ENCODE data around the gene GRIP2. TPM values are rescaled to one million over a fixed set of nuclear protein-coding genes. Genes with fewer than 3 reads are reported as not detected.

GRIP2 gene
- total and polyA plus RNA-seq, 2 experiments from 2014 or later, result 0.06 TPM; not detected in 1

DNA sequence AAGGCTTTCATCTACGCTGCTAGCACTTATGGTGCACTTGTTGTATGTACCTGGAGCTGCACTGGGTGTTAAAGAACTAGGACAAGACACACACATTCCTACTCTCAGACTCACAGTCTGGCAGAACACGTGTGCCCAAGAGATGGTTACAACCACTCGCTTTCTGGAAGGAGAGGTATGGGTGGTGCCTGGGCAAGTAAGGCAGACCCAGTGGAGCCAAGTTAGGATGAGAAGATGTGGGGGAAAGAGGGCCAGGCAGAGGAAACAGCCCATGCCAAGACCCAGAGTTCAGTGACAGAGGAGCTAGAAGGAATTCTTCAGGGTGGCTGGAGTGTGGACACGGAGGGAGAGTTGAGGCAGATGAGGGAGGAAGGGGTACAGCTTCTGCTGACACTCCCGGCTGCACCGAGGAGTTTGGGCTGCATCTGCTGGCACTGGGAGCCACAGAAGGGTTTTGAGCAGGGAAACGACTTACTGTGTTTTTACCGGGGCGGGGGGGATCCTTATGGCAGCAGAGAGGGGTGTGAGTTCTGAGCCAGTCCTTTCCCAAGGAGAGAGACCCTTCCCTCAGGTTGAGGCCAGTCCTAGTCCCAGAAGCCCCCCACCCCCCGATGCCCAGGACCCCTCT lies 59.0 kb downstream of the GRIP2 start:
- no peak for DNase-seq (ENCODE audit: low read depth in 1 of 2, low spot score in 1 of 2)
- no peak overlapping the region for H3K4me3 ChIP-seq
- TF ChIP-seq, protein P1, sequence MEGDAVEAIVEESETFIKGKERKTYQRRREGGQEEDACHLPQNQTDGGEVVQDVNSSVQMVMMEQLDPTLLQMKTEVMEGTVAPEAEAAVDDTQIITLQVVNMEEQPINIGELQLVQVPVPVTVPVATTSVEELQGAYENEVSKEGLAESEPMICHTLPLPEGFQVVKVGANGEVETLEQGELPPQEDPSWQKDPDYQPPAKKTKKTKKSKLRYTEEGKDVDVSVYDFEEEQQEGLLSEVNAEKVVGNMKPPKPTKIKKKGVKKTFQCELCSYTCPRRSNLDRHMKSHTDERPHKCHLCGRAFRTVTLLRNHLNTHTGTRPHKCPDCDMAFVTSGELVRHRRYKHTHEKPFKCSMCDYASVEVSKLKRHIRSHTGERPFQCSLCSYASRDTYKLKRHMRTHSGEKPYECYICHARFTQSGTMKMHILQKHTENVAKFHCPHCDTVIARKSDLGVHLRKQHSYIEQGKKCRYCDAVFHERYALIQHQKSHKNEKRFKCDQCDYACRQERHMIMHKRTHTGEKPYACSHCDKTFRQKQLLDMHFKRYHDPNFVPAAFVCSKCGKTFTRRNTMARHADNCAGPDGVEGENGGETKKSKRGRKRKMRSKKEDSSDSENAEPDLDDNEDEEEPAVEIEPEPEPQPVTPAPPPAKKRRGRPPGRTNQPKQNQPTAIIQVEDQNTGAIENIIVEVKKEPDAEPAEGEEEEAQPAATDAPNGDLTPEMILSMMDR (IDR thresholded peaks at IDR 0.05; ENCODE audit: low read depth, low read length), result no peak
- H3K9me3 ChIP-seq (ENCODE audit: low read depth), result no peaks in the 10 kb centered on the region
- H3K27ac ChIP-seq, result no peak overlapping the region
- H3K36me3 ChIP-seq, result no peaks in the 10 kb centered on the region
- H3K27me3 ChIP-seq, result no peaks in the 10 kb centered on the region
- H3K4me1 ChIP-seq (ENCODE audit: low read depth), result no peaks in the 10 kb centered on the region

DNA sequence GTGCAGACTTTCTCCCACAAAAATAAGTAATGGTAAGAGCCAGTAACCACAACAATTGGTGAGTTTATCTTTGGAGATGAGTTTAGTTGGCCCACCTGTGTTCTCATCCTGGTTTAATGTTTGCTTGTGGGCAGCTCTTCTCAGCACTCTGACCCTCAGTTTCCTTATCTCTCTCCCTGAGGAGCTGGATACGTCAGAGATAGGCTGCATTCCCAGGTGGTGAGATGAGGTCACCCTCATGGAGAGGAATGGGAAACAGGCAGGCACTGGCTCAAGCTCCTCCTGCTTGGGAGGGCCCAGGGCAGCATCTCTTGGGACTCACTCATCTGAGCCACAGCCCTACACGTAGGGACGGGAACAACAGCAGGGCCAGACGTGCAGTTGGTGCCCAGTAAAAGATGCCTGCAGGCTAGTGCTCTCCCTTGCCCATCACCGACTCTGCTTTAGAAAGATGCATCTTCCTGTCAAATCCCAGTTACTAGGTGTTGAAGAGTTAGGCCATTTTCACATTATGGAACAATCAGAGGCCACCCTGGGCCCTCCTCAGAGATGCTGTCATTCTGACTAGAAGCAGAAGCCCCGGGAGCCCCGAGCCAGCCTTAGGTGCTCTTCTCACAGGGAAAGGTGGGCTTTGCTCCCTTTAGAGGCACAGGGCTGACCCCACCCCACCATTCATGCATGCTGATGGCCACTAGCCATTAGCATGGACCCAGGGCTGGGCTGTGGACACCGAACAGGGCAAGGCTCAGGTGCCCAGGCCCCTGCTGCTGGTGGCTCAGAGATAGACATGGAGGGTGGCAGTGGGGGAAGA lies 59.7 kb downstream of the GRIP2 start:
- Histone ChIP-seq H3K4me3 (no peak overlapping the region), H3K27me3 (no peaks in the 10 kb centered on the region), H3K9me3 (ENCODE audit: low read depth) (no peaks in the 10 kb centered on the region), H3K4me1 (ENCODE audit: low read depth) (no peaks in the 10 kb centered on the region), H3K27ac (no peak overlapping the region), H3K36me3 (no peaks in the 10 kb centered on the region)
- TF ChIP-seq, protein P1 (IDR thresholded peaks at IDR 0.05; ENCODE audit: low read depth, low read length), result no peak
- peak; percentile 22 to 78 for DNase-seq (ENCODE audit: low read depth in 1 of 2, low spot score in 1 of 2)

DNA sequence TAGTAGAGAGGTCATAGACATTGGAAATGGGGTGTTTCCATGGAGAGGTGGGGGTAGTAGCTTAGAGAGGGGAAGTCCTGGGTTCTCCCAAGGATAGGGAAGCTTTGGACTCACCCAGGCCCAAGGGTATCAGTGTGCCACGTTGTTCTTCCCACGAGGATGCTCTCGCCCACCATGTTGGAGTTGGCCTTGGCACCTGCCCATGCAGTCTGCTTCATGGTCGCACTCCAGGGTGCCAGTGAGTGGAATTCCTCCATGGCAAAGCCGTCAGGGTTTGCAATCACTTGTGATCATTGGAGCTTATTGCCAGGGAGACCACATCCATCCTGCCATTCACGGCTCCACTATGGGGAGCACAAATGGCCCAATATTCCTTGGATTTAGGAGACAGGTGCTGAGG lies 60.6 kb downstream of the GRIP2 start:
- no peak overlapping the region for H3K27ac ChIP-seq
- no peaks in the 10 kb centered on the region for H3K36me3 ChIP-seq
- H3K4me1 ChIP-seq (ENCODE audit: low read depth), result no peaks in the 10 kb centered on the region
- DNase-seq (ENCODE audit: low read depth in 1 of 2, low spot score in 1 of 2), result no peak
- no peak overlapping the region for H3K4me3 ChIP-seq
- TF ChIP-seq, protein P1 (IDR thresholded peaks at IDR 0.05; ENCODE audit: low read depth, low read length), result no peak
- no peaks in the 10 kb centered on the region for H3K9me3 ChIP-seq (ENCODE audit: low read depth)
- no peaks in the 10 kb centered on the region for H3K27me3 ChIP-seq

DNA sequence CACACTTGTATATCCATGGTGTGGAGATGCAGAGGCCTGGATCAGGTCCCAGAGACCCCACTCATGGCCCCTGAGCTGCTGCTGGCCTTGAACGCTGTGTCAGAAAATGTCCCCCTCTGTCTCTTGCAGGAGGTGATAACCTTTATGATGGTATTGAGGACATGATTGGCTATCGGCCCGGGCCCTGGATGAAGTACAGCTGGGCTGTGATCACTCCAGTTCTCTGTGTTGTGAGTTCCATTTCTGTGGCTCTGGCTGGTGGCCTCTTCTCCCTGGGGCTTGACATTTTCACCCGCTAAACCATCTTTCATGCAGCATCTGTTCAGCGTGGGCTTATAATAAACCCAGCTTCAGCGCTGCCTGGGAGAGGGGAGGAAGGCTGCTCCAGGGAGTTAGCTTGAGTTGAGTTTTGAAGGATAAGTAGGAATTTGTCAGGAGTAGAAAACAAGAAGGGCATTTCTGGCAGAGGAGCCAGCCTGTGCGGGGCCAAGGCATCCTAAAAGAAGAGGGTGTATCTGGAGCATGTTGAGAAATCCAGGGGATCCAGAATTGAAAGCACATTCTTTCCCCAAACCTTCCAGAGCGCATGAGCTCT lies 61.1 kb downstream of the GRIP2 start:
- TF ChIP-seq, protein P1 (IDR thresholded peaks at IDR 0.05; ENCODE audit: low read depth, low read length), result no peak
- no peaks in the 10 kb centered on the region for H3K27me3 ChIP-seq
- H3K9me3 ChIP-seq (ENCODE audit: low read depth), result no peaks in the 10 kb centered on the region
- no peak overlapping the region for H3K4me3 ChIP-seq
- no peaks in the 10 kb centered on the region for H3K36me3 ChIP-seq
- no peak overlapping the region for H3K27ac ChIP-seq
- DNase-seq (ENCODE audit: low read depth in 1 of 2, low spot score in 1 of 2), result no peak
- no peaks in the 10 kb centered on the region for H3K4me1 ChIP-seq (ENCODE audit: low read depth)

DNA sequence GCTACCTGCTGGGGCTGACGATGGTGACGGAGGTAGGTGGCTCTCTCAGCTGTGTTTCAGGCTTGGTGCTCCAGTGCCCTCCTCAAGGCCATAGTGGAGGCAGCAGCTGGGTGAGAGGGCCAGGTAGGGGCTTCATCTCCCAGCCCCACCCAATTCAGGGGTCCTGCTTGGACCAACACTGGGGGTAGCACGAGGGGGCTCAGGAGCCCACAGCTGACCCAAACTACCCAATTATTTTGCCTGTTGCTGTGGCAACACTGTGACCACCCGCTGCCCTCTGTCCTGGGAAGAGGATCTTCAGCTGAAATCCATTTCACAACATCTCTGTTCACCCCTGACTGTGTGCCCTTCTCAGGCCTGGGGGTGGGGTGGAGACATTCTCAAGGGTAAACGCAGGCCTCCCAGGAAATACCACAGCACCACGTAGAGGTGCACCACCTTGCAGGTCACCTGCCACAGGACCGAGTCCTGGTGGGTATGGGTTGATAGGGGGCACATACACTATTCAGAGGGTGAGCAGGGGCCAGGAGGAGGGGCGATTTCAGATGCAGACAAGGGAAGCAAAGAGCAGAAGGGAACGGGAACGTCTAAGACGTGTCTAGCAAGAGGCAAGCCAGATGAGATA lies 62.7 kb downstream of the GRIP2 start:
- H3K27ac ChIP-seq, result no peak overlapping the region
- no peaks in the 10 kb centered on the region for H3K4me1 ChIP-seq (ENCODE audit: low read depth)
- no peaks in the 10 kb centered on the region for H3K36me3 ChIP-seq
- no peak overlapping the region for H3K4me3 ChIP-seq
- H3K9me3 ChIP-seq (ENCODE audit: low read depth), result no peaks in the 10 kb centered on the region
- no peaks in the 10 kb centered on the region for H3K27me3 ChIP-seq
- DNase-seq (ENCODE audit: low read depth in 1 of 2, low spot score in 1 of 2), result no peak
- TF ChIP-seq, protein P1 (IDR thresholded peaks at IDR 0.05; ENCODE audit: low read depth, low read length), result no peak

All from cardiac muscle cell (in vitro differentiated cells and primary cell).